ENCODE measurements around the gene PIK3CD. TPM values are rescaled to one million over a fixed set of nuclear protein-coding genes. Genes with fewer than 3 reads are reported as not detected.
A peak's percentile ranks its signal among the peaks of the same experiment; 100 is the strongest.

PIK3CD gene
- total and polyA plus RNA-seq, 10 of the 15 experiments (the other 5 are each of a cell fraction or from before 2014, with no cell fraction given): 7.0 to 101 (median 51.1) TPM

DNA sequence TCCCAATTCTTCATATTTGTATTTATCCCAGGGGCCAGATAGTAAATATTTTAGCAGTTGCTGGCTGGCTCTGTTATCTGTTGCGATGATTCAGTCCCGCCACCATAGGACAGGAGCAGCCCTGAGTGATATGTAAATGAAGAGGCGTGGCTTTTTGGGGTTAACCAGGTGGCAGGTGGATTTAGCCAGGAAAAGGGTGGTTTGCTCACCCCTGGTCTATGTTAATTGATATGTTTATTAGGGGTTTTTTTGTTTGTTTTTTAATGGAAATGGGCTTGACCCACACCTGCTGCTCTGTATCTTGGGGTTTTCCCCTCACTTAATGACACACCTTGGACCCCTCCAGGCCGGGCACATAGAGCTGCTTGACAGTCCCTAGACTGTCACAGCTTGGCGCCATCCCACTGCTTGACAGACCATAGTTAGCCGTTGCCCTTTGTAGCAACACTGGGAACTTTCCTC lies 62.8 kb downstream of the PIK3CD start:
- H3K27ac ChIP-seq (ENCODE audit: control insufficient read depth, insufficient read depth): no peak overlapping the region
- no peaks in the 10 kb centered on the region; the same call in 1 of the 2 replicates for H3K79me2 ChIP-seq (ENCODE audit: control insufficient read depth, insufficient read depth, low read length)
- no peaks in the 10 kb centered on the region for H4K20me1 ChIP-seq (ENCODE audit: control insufficient read depth, insufficient read depth)
- no peak overlapping the region for H2AFZ ChIP-seq (ENCODE audit: control insufficient read depth, low read depth, low read length)
- intact Hi-C loops (cut with micrococcal nuclease; ENCODE audit: unreplicated experiment) (no loop called here), in situ Hi-C loops (cut with MboI) (no loop called here)
- 18% methylated on average over 6 of the region's 6 CpGs for WGBS (ENCODE audit: insufficient coverage, insufficient replicate concordance, low lambda C conversion rate, missing lambda C conversion rate)
- ChIA-PET POLR2A (interaction anchor here (0.7 kb wide), 1 partner anchor 156 kb away, joined by 3 read pairs; no protein-coding TSS in a partner anchor), SMC1A (ENCODE audit: uncharacterized antibody, unreplicated experiment) (no interaction called here), CTCF (interaction anchor here (1.1 to 1.7 kb wide), 3 partner anchors 11 to 70 kb away, joined by 3 to 4 read pairs (median 3); no protein-coding TSS in a partner anchor), RAD21 (ENCODE audit: unreplicated experiment) (no interaction called here)
- H3K4me3 ChIP-seq: no peak overlapping the region
- FAIRE-seq (peak; percentile 7), DNase-seq (ENCODE audit: low read depth, low spot score) (no peak), ATAC-seq (no peak)
- no peaks in the 10 kb centered on the region for H3K9me3 ChIP-seq (replicated peaks; ENCODE audit: control insufficient read depth, insufficient read depth, low read length)
- no peaks in the 10 kb centered on the region for H3K27me3 ChIP-seq (replicated peaks in 1 of 2; ENCODE audit: control insufficient read depth in 2 of 2, insufficient read depth in 2 of 2, low read length in 1 of 2)
- H3K36me3 ChIP-seq (ENCODE audit: control insufficient read depth in 2 of 2, insufficient read depth in 2 of 2, low read length in 1 of 2): peaks cover 35 to 57% of the 10 kb centered on the region in 2 experiments
- no peak overlapping the region for H3K4me2 ChIP-seq (ENCODE audit: control insufficient read depth, insufficient read depth)
- TSS peak; percentile 36 for BruUV-seq (replicated peaks)
- no peak overlapping the region for H3K9ac ChIP-seq (ENCODE audit: control insufficient read depth, insufficient read depth, low read length)
- H3K4me1 ChIP-seq (ENCODE audit: control insufficient read depth, insufficient read depth, low read length): peaks cover 23% of the 10 kb centered on the region
- TF ChIP-seq ATF2 (IDR thresholded peaks at IDR 0.05; ENCODE audit: low read length) (no peak), TCF3 (IDR thresholded peaks at IDR 0.05; ENCODE audit: borderline replicate concordance, insufficient read depth, low read depth, low read length) (no peak), IKZF2 (IDR thresholded peaks at IDR 0.05) (no peak), E4F1 (IDR thresholded peaks at IDR 0.05; ENCODE audit: borderline replicate concordance, partially characterized antibody) (no peak), RFX5 (IDR thresholded peaks at IDR 0.05; ENCODE audit: low read depth, low read length) (no peak), POU2F2 (IDR thresholded peaks at IDR 0.05; ENCODE audit: borderline replicate concordance, low read depth, low read length) (no peak), STAT1 (conservative IDR thresholded peaks at IDR 0.05) (no peak), CHD2 (IDR thresholded peaks at IDR 0.05; ENCODE audit: borderline replicate concordance, low read depth, low read length) (no peak), NR2F1 (conservative IDR thresholded peaks at IDR 0.05) (no peak), CEBPB (IDR thresholded peaks at IDR 0.05; ENCODE audit: borderline replicate concordance in 1 of 2, low read depth in 2 of 2, low read length in 2 of 2) (no peak), POLR2A (IDR thresholded peaks at IDR 0.05; ENCODE audit: low read depth, low read length) (no peak)
